ENCODE measurements around the gene PPP1R1B. TPM values are rescaled to one million over a fixed set of nuclear protein-coding genes. Genes with fewer than 3 reads are reported as not detected.

Gene PPP1R1B
- total RNA-seq, 2 experiments from 2014 or later: not detected

DNA sequence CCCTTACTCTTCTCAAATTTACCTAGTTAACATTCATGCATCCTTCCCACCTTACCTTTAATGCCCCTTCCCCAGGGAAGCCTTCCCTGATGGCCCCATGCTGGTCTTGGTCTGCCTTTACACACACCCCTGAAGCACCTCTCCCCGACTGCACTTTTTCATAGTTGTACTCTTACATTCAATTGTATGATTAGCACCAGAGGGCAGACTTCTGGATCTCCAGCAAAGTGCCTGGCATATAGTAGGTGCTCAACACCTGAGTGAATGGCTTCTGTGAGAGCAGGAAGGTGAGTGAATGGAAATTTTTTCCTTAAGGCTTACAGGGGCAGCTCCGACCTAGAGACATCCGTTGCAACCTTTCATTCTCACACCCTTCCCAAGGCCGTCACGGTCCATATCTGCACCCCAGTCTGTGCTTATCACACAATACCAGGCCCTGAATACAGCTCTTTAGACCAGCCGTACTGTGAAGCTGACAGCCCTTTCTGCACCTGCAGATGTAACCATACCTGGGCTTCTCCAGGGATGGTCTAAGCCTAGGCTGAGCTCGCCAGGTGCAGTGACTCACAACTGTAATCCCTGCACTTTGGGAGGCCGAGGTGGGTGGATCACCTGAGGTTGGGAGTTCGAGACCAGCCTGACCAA is 56.7 kb downstream of the PPP1R1B start:
- no TSS peak for BruUV-seq (replicated peaks)
- POLR2A ChIA-PET: interaction anchor here (1.0 kb wide), 1 partner anchor 70 kb away, joined by 4 read pairs; no protein-coding TSS in a partner anchor
- H3K4me1 ChIP-seq (ENCODE audit: insufficient read depth, low read length, poor library complexity, severe bottlenecking): peaks cover 24% of the 10 kb centered on the region
- no peaks in the 10 kb centered on the region for H3K36me3 ChIP-seq (ENCODE audit: insufficient read depth, low read length)
- no peaks in the 10 kb centered on the region for H3K9me2 ChIP-seq (ENCODE audit: insufficient read depth, low read length)
- 0 out of 2 replicates have a peak, but pooled peaks cover 3% of the 10 kb centered on the region for H3K79me2 ChIP-seq (ENCODE audit: insufficient read depth, low read depth, low read length)
- no peaks in the 10 kb centered on the region for H4K20me1 ChIP-seq (ENCODE audit: insufficient read depth, low read length)
- no peak overlapping the region for H3K4me3 ChIP-seq (ENCODE audit: low read depth, low read length, poor library complexity, severe bottlenecking)
- CTCF ChIA-PET (ENCODE audit: unreplicated experiment): interaction anchor here (0.5 kb wide), 1 partner anchor 12 kb away, joined by 3 read pairs; no protein-coding TSS in a partner anchor
- no peak overlapping the region for H3K4me2 ChIP-seq (ENCODE audit: low read length)
- no peak overlapping the region for H3K27ac ChIP-seq (ENCODE audit: low read depth, low read length, poor library complexity, severe bottlenecking)
- TF ChIP-seq, protein P1, sequence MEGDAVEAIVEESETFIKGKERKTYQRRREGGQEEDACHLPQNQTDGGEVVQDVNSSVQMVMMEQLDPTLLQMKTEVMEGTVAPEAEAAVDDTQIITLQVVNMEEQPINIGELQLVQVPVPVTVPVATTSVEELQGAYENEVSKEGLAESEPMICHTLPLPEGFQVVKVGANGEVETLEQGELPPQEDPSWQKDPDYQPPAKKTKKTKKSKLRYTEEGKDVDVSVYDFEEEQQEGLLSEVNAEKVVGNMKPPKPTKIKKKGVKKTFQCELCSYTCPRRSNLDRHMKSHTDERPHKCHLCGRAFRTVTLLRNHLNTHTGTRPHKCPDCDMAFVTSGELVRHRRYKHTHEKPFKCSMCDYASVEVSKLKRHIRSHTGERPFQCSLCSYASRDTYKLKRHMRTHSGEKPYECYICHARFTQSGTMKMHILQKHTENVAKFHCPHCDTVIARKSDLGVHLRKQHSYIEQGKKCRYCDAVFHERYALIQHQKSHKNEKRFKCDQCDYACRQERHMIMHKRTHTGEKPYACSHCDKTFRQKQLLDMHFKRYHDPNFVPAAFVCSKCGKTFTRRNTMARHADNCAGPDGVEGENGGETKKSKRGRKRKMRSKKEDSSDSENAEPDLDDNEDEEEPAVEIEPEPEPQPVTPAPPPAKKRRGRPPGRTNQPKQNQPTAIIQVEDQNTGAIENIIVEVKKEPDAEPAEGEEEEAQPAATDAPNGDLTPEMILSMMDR (conservative IDR thresholded peaks at IDR 0.05; ENCODE audit: low read length): no peak
- no peak for TF ChIP-seq EZH2phosphoT487 (IDR thresholded peaks at IDR 0.05; ENCODE audit: borderline replicate concordance, low read depth, low read length)
- no peaks in the 10 kb centered on the region for H3K9me3 ChIP-seq (ENCODE audit: low read length)
- intact Hi-C loops (cut with micrococcal nuclease; ENCODE audit: unreplicated experiment): no loop called here
- no peak overlapping the region for H2AFZ ChIP-seq (ENCODE audit: low read length)
- DNase-seq (ENCODE audit: low spot score): no peak

DNA sequence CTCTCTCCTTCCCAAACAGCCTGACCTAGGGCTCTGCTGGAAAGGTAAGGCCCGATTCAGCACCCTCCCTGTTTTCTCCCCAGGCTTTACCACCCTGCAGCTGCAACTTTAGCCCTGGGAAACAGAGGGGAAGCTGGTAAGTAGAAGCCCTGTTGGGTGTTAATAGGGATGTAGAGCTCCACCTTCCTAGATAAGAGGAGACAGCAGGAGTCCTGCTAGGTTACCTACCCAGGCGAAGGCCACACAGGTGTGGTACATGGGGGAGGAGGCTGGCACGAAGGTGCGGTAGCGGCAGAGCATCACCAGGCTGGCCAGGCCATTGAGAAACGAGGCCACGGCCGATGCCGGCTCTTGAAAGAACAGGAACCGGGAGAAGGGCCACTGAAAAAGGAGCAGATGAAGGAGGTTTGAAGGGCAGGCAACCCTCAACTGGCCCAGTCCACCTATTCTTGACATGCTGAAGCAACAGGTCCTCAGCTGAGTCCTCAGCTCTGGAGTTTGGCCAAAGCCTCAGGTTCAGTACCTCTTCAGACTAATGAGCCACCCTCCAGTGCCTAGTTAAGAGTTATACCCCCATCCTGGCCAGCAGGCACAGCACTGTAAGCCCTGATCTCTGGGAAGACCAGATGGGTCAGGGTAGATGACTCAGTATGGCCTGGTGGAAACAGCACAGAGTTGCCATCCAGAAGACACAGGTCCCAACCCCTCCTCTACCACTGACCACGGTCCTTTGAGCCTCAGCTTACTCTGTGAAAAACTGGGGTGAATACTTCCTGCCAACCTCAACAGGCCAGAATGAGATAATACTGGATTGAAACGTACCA is 57.8 kb downstream of the PPP1R1B start:
- H4K20me1 ChIP-seq (ENCODE audit: insufficient read depth, low read length): no peaks in the 10 kb centered on the region
- no peaks in the 10 kb centered on the region for H3K9me3 ChIP-seq (ENCODE audit: low read length)
- no peak overlapping the region for H2AFZ ChIP-seq (ENCODE audit: low read length)
- H3K36me3 ChIP-seq (ENCODE audit: insufficient read depth, low read length): no peaks in the 10 kb centered on the region
- no peak overlapping the region for H3K4me3 ChIP-seq (ENCODE audit: low read depth, low read length, poor library complexity, severe bottlenecking)
- H3K9me2 ChIP-seq (ENCODE audit: insufficient read depth, low read length): no peaks in the 10 kb centered on the region
- DNase-seq (ENCODE audit: low spot score): no peak
- no peak overlapping the region for H3K4me2 ChIP-seq (ENCODE audit: low read length)
- no peak for TF ChIP-seq EZH2phosphoT487 (IDR thresholded peaks at IDR 0.05; ENCODE audit: borderline replicate concordance, low read depth, low read length)
- TF ChIP-seq, protein P1 (conservative IDR thresholded peaks at IDR 0.05; ENCODE audit: low read length): no peak
- POLR2A ChIA-PET: interaction anchor here (0.7 to 1.0 kb wide), 2 partner anchors 69 to 71 kb away, joined by 3 to 4 read pairs; no protein-coding TSS in a partner anchor
- H3K27ac ChIP-seq (ENCODE audit: low read depth, low read length, poor library complexity, severe bottlenecking): no peak overlapping the region
- CTCF ChIA-PET (ENCODE audit: unreplicated experiment): no interaction called here
- intact Hi-C loops (cut with micrococcal nuclease; ENCODE audit: unreplicated experiment): loop anchor here (5.0 kb wide), 1 partner anchor 68 kb away; no protein-coding TSS in a partner anchor
- peaks cover 26% of the 10 kb centered on the region for H3K4me1 ChIP-seq (ENCODE audit: insufficient read depth, low read length, poor library complexity, severe bottlenecking)
- BruUV-seq (replicated peaks): no TSS peak
- 0 out of 2 replicates have a peak, but pooled peaks cover 10% of the 10 kb centered on the region for H3K79me2 ChIP-seq (ENCODE audit: insufficient read depth, low read depth, low read length)

Other genes with a start within 250 kb of the PPP1R1B start
- 2.1 and 2.2 TPM in 2 replicates for gene FBXL20, start 225.3 kb upstream of the PPP1R1B start, total RNA-seq (2014; rRNA removed; shearing (Covaris generic))
- gene FBXL20, start 225.3 kb upstream of the PPP1R1B start, total RNA-seq (2022): 12.2 and 12.3 TPM in 2 replicates
- gene MED1, start 175.7 kb upstream of the PPP1R1B start, total RNA-seq (2014; rRNA removed; shearing (Covaris generic)): 32.2 and 33.9 TPM in 2 replicates
- gene MED1, start 175.7 kb upstream of the PPP1R1B start, total RNA-seq (2022): 73.2 and 73.4 TPM in 2 replicates
- gene CDK12, start 165.5 kb upstream of the PPP1R1B start, total RNA-seq (2014; rRNA removed; shearing (Covaris generic)): 55.9 and 72.0 TPM in 2 replicates
- 89.5 and 100 TPM in 2 replicates for gene CDK12, start 165.5 kb upstream of the PPP1R1B start, total RNA-seq (2022)
- gene NEUROD2, start 19.0 kb upstream of the PPP1R1B start, total RNA-seq (2014; rRNA removed; shearing (Covaris generic)): not detected in 2 replicates
- not detected in 2 replicates for gene NEUROD2, start 19.0 kb upstream of the PPP1R1B start, total RNA-seq (2022)
- gene STARD3, start 10.2 kb downstream of the PPP1R1B start, total RNA-seq (2014; rRNA removed; shearing (Covaris generic)): 33.7 and 36.5 TPM in 2 replicates
- gene STARD3, start 10.2 kb downstream of the PPP1R1B start, total RNA-seq (2022): 54.2 and 62.1 TPM in 2 replicates
- 1.5 and 9.4 TPM in 2 replicates for gene TCAP, start 38.4 kb downstream of the PPP1R1B start, total RNA-seq (2014; rRNA removed; shearing (Covaris generic))
- gene TCAP, start 38.4 kb downstream of the PPP1R1B start, total RNA-seq (2022): 2.7 TPM in 2 replicates
- not detected in 2 replicates for gene PNMT, start 41.5 kb downstream of the PPP1R1B start, total RNA-seq (2014; rRNA removed; shearing (Covaris generic))
- not detected in 2 replicates for gene PNMT, start 41.5 kb downstream of the PPP1R1B start, total RNA-seq (2022)
- 4.5 and 8.7 TPM in 2 replicates for gene PGAP3, start 61.1 kb downstream of the PPP1R1B start, total RNA-seq (2014; rRNA removed; shearing (Covaris generic))
- 9.2 and 12.4 TPM in 2 replicates for gene PGAP3, start 61.1 kb downstream of the PPP1R1B start, total RNA-seq (2022)
- 5.8 and 6.5 TPM in 2 replicates for gene ERBB2, start 73.1 kb downstream of the PPP1R1B start, total RNA-seq (2014; rRNA removed; shearing (Covaris generic))
- 11.4 and 14.6 TPM in 2 replicates for gene ERBB2, start 73.1 kb downstream of the PPP1R1B start, total RNA-seq (2022)
- 77.3 and 89.9 TPM in 2 replicates for gene MIEN1, start 103.6 kb downstream of the PPP1R1B start, total RNA-seq (2014; rRNA removed; shearing (Covaris generic))
- gene MIEN1, start 103.6 kb downstream of the PPP1R1B start, total RNA-seq (2022): 55.4 and 59.4 TPM in 2 replicates
- gene GRB7, start 111.0 kb downstream of the PPP1R1B start, total RNA-seq (2014; rRNA removed; shearing (Covaris generic)): 0.25 and 0.31 TPM in 2 replicates
- gene GRB7, start 111.0 kb downstream of the PPP1R1B start, total RNA-seq (2022): not detected in 2 replicates
- 44.7 and 54.7 TPM in 2 replicates for gene IKZF3, start 237.4 kb downstream of the PPP1R1B start, total RNA-seq (2014; rRNA removed; shearing (Covaris generic))
- 125 and 134 TPM in 2 replicates for gene IKZF3, start 237.4 kb downstream of the PPP1R1B start, total RNA-seq (2022)
- not detected in 2 replicates for gene ZPBP2, start 241.2 kb downstream of the PPP1R1B start, total RNA-seq (2014; rRNA removed; shearing (Covaris generic))
- gene ZPBP2, start 241.2 kb downstream of the PPP1R1B start, total RNA-seq (2022): not detected in 2 replicates

All from OCI-LY7 (cell line).